ENCODE results near the gene DTNB.
A peak's percentile ranks its signal among the peaks of the same experiment; 100 is the strongest.
"Not testable (repeated sequence)": the region's sequence is repeated elsewhere in the genome, so short reads cannot be mapped to it uniquely, and the experiment has no call there.

The DTNB gene

DNA sequence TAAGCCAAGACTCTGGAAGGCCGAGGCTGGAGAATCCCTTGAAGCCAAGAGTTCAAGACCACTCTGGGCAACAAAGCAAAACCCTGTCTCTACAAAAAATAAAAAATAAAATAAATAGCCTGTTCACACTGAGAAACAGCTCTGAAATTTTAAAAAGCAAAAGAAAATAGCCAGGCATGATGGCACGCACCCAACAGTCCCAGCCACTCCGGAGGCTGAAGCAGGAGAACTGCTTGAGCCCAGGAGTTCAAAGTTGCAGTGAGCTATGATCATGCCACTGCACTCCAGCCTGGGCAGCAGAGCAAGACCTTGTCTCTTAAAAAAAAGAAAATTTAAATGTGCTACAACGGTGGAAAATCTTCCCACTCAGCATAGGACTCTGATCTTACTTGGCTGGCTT is 52.7 kb downstream of the DTNB start:
- DNase-seq: no peak

DNA sequence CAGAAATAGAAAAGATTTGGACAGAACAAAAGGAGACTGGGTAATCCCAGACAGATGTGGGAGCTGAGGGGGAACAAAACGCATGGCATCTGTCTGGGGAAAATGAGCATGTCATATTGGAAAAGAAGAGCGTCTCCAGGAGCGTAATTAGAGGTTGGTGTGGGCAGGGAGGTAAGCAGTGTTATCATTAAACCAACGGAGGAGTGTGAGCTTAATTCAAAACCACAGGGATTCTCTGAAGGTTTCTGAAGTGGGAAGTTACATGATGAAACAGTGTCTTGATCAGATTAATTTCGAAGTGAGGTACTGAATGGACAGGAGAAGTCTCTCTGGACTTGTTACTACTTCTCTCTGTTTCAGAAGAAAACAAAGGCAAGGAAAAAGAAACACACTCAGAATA is 53.3 kb downstream of the DTNB start:
- DNase-seq: no peak

DNA sequence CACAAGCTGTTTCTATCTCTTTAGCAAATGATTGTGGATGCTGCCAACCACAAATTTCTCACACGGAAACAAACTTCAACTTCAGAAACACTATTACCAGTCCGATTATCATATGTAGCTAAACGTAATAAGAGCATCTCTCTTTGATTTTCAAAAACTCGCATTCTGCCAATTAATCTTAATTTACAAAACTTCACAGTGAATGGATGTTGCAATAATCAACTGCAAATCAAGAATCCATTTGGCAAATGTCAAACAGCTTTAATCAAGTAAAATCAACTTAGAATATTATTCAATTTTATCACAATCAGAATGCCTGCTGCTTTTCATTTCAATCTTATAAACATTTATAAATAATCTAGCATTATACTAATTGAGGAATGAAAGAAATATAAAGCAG is 54.2 kb downstream of the DTNB start:
- DNase-seq: no peak

DNA sequence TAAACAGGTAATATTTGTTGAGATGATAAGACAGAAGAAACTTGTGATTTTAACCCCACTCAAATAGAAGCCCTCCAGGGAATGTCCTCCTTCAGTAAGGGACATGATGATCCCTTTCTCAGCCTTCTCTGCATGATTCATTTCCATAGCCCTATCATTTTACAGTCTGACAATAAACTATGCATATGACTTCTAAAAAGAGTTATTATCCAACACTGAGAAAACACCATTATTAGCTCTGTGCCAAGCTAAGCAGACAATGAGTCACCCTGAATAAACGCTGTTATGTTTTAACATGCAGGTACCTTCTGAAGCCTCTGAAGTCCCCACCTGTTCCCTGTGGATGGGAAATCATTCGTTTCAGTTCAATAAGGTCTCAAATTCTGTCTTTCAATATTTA is 54.7 kb downstream of the DTNB start:
- DNase-seq: peak; percentile 73

DNA sequence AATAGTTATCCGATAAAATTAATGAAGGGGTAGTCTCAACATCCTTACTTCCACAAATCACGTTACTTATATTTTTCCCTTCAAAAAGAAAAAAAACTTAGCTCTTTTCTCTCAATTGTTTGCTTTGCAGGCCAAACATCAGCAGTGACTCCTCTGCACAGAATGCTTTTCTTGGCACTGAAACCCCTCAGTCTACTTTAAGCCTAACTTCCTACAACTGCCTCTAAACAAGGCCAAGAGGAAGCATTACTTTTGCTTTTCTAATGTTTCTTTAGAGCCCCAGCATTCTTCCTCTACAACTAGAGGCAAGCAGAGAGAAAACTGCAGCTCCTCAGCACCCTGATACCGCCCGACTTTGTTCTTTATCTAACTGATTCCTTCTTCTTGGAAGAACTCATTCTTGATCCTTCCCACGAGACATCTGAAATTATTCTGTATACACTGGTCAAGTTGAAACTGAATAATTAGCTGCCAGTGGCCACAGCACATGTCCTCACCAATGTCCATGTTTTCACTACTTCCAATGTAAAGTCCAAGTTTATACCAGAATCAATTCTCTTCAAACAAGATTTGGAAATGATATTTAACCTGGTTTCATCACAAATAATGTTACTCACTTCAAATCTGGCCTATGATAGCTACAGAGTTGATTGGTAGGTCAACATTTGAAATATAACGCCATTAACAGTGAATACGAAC is 55.3 kb downstream of the DTNB start:
- peak; percentile 81 for DNase-seq

DNA sequence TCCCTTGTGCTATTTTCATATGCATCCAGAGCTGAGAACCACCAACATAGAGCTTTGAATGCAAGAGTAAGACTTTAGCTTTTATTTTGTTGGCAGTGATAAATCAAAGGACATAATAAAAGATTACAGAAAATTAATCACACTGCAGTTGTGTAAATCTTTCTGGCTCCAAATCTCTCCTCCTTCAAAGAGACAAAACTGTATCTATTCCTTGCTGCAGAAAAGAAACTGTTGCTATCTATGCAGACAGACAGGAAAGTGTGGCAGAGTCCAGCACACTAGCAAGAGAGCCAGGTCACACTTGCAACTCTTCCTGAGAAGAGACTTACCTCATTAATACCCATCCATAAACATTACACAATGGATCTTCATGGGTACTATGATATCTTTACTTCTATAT is 57.5 kb downstream of the DTNB start:
- DNase-seq: no peak

DNA sequence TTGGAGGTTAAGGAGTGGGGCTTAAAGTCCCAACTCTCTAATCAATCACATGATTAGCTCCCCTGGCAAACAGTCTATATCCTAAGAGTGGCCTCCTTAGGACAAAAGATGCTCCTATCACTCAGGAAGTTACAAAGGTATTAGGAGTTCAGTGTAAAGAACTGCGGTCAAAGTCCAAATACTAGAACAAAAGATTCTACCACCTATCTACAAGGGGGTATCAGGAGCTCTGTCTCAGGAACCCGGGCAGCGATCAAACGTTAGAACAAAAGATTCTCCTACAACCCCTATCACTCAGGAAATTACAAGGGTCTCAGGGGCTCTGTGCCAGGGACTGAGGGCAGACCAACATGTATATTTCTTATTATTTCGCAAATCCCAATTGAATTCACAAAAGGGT is 58.0 kb downstream of the DTNB start:
- DNase-seq: no peak

DNA sequence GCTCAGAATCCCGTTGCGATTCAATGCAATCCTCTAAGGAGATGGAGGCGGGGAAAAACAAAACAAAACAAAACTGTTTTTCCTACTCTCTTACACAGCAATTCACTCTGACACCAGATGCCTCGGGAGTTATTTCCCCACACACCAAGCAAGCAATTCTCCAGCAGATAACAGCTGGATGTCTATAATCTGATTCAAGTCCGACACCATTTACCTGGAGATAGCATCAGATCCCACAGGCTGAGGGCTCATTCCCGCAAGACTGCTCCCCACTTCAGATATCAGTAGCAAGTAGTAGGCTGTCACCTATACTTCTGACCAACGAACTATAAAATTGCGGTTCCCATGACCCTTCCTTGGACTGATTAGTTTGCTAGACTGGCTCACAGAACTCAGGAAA is 58.7 kb downstream of the DTNB start:
- no peak for DNase-seq

DNA sequence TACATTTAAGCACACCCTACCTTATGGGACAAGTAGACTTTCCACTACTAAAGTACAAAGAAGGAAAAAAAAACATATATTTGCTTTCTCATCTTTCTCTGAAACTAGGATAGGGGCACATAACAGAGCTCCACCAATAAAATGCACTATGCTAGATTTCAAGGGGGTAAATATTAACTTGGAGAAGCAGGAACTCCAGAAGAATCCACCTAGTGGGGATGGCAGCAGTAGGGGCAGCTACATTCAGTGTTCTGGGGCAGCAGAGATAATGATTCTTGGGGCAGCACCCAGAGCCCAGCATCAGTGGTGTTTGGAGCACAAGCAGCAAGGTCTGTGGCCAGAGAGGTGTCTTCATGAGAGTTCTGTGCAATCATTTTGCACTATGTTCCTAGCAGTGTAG is 64.7 kb downstream of the DTNB start:
- DNase-seq: no peak

DNA sequence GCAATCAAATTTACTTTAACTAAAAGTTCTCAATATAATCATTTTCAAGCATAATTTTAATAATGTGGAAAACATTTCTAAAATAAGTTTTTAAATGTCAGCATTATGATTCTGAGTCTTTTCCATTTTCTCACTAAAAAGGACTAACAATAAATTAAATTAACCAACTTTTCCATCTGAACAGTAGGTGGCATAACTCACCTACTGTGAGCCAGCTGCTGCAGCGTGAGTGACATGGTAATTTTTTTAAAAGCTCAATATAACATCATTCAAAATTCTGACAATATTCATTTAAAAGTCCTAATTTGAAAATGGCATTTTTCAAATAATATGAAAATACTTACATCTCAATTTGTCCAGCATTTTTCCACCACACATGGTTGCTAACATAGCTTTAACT is 66.5 kb downstream of the DTNB start:
- peak; percentile 26 for DNase-seq

DNA sequence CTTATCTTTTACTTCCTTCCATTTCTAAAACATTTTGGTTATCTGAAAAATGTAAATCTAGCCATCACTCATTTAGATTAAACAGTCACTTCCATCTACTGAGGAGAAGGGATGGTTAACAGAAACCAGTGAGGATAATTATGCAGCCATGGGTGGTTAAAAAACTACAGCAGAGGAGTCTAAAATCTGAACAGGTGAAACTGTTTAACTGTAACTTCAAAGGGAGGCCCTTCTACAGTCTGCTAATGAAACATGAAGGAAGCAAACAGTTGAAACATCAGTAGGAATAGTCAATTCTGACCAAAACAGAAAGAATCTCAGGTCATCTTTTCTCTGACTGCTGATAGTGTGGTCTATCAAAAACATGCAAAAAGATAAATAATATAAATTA is 71.0 kb downstream of the DTNB start:
- DNase-seq: no peak

DNA sequence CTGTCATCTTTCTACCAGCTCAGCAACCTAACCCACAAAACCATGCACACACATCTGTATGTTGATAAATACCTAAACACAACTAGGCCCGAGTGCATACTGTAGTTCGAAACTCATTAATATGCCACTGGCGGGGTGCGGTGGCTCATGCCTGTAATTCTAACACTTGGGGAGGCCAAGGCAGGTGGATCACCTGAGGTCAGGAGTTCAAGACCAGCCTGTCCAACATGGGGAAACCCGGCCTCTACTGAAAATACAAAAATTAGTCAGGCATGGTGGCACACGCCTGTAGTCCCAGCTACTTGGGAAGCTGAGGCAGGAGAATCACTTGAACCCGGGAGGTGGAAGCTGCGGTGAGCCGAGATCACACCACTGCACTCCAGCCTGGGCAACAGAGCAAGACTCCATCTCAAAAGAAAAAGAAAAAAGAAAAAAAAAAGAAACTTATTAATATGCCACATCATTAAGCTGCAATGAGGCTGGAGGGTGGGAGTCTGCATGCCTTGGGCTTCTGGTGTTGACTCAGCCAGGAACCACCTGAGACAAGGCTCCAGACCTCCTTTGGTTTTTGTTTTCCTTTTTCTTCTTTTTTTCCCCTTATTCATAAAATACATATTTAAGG is 71.6 kb downstream of the DTNB start:
- not testable (repeated sequence) for DNase-seq

DNA sequence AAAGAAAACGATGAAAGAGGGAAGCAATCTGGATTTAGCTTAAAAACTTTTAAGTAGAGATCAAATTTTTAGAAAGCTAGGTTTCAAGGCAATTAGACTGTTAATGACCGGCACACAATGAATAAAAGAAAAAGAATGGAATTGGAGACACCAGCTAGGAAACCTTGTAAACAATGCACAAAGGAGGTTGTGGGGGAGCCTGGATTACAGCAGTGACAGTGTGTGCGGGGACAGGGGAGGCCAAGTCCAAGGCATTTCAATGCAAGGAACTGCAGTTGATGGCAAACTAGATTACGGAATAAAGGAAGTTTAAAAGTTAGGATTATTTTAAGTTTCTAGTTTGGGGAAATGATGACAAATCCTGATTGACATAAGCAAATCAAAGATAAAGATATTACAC is 74.5 kb downstream of the DTNB start:
- DNase-seq: no peak

DNA sequence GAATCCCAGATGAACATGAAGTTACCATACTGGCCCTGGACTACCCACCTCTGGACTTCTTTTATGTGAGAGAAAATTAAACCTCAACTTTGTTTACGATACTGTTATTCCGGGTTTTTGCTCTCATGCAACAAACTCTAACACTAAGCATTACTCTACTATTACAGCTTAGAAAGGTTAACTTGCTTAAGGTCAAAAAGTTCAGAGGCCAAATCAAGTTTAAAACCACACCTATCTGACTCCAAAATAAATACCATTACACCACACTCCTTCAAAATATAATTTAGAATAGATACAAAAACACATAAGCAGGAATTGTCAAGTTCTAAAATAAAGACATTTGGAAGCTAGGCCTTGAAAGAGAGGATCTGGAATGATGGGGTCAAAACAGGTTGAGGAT is 75.0 kb downstream of the DTNB start:
- DNase-seq: no peak

DNA sequence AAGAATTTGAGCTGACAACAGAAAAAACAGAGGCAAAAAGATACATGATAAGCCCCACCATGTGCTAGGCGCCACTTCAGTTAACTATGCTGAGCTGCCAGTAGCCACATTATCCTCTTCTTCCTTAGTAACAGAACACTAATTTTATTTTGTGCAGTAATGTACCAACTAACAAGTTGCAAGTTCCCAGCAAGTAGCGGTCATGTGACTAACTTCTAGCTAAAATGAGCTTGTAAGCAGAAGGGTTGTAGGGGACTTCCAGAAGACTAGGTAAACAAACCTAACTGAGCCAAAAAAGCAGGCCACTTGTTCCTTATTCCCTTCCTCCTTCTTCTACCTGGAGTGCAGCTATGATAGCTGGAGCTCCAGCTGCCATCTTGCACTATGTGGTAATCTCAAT is 75.5 kb downstream of the DTNB start:
- no peak for DNase-seq

DNA sequence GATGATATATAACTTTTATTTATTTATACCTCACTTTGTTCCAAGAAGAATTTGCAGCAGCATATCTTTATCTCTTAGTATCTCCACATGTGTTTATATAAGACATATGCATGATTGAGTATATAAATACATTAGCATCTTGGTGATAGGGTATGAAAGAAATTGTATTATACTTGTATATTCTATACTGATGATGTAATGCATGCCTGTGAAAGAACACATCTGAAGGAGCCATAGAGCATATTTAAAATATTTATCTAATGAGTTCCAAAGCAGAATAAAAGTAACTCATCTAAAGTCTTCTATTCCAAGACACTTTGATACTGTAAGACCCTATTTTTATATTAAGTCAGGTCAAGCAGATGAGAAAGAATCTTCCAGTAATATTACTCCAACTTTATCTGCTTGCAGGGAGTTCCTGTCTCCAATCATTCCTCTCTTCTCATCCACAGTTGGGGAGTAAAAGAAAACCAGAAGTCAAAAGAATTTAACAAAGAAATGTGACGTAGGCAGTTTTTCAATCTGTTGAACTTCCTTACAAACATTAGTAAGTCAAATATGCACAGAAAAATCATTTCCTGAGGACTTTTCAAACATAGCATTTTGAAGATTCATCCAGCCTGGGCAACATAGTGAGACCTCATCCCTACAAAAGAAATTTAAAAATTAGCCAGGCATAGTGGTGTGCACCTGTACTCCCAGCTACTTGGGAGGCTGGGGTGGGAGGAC is 76.7 kb downstream of the DTNB start:
- peak; percentile 29 for DNase-seq

DNA sequence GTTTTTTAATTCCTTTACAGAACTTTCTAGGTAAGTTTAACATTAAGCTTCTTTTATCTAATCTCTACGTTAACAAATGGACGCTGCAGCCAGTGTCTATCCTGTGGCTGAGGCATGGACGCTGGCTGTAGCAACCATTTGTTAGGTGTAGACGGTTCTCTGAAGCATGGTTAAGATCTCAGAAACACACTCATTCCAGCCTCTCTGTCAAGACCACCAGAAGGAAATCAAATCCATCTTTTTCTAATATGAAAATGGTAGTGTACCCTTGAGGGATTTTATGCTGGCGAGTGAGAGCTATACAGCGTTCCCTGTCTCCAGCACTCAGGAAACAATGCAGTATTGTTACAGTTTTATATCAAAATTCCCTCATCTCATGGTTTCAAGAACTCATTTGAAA is 78.0 kb downstream of the DTNB start:
- DNase-seq: no peak

DNA sequence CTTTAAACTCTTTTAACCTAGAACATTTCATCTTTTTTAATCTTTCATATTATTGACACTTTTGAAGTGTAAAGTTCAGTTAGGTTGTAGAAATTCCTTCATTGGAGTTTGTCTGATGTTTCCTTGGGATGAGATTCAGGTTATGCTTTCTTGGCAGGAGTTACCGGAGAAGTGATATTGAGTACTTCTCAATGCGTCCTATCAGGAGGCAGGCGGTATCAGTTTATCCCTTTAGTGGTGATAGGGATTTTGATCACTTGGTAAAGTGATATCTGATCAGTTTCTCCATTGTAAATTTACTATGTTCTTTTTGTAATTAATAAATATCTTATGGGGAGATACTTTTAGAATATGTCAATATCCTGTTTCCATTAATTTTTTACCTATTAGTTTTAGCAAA is 78.4 kb downstream of the DTNB start:
- DNase-seq: no peak

DNA sequence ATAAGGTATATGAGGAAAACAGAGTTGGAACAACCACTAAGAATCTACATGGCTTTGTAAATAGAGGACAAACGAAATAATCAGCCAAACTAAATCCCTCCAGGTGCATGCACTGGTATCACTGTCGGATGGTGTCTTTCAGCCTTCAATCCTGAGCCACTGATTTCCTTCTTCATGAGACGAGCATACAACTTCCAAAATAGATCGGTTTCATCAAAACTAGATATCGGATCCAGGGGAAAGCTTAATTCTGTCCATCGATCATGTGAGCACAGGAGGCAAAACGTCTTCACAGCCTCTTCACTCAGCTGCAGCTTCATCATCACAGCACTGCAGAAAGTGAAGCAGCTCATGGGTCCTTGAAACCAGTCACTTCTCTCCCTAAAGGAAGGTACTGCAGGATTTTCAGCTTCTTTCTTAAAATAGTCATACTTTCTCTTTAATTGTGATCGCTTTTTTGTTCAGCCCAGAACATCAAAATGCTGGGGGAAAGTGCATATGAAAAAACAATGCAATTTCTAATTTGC is 80.5 kb downstream of the DTNB start:
- DNase-seq: no peak

DNA sequence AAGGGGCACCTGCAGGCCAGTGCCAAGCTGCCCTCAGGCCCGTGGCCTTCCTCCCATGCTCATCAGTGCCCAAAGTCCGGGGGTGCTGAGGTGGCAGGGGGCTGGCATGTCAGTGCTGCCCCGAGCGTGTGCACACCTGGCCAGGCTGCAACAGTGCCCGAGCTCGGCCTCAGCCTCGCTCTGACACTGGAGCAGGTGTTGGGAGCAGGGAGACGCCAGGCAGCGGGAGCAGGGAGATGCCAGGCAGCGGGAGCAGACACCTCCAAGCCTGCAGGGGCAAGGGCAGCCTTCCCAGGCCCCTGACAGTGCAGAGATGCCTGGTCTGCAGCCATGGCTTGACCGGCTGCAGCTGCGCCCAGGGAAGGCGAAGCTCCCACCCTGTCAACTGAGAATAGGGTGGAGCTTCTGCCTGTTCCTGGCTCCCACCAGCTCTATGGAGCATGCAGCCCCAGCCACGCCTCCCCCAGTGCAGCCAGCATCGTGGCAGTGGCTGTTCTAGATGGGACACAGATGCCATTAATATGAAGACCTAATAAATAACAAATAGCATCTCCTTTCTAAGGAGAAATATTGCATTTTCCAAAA is 82.4 kb downstream of the DTNB start:
- DNase-seq: no peak

DNA sequence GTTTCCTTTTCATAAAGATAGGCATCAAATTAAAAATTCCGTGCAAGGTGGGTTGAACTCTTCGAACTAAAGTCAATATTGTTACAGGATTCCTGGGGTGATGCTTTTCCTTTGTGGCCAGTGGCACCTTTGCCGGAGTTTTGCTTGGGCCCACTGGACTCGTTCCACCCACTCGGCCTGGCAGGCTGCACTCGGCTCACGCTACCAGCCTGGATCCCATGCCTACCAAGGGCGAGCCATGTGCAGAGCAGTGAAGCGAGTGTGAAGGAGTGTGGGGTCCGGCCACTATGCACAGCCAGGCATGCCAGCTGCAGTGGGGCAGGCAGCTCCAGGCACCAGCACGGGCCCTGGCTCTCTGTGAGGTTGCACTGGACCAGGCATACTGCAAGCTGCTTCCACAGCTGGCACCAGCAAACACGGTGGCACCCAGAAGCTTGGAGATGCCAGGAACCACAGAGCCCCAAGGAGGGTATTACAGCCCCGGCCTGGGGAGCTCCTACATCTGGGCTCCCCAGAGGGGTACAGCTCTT is 83.6 kb downstream of the DTNB start:
- DNase-seq: no peak

DNA sequence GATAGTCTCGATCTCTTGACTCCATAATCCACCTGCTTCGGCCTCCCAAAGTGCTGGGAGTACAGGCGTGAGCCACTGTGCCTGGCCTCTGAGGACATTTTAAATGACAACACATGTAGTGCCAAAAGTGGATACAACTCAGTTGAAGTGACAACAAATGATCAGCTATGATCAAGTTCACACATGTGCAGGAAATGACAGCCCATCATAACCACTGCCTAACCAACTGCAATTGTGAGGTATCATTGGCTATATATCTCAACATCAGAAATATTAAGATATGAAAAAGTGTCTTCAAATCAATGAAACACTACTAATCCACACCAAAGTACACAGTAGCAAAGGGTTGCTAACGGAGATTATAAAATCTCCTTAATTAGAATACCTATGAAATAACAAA is 84.8 kb downstream of the DTNB start:
- DNase-seq: no peak

DNA sequence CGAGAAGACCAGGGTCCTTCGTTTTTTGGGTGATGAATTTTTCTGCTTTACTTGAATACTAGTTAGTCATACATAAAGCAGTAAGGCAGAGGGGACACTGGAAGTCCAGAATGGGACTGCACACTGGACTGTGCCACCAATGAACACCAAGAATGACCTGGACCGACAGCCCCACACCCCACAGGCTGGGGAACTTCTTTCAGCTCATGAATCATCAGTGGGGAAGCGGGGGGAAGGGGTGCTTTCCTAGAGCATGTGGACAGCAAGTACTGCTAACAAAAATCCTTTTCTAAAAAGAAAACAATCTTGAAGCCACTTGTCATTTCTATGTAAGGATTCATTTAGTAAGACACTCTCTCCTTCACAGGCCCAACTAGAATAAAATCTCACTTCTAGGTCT is 86.0 kb downstream of the DTNB start:
- DNase-seq: peak; percentile 60

DNA sequence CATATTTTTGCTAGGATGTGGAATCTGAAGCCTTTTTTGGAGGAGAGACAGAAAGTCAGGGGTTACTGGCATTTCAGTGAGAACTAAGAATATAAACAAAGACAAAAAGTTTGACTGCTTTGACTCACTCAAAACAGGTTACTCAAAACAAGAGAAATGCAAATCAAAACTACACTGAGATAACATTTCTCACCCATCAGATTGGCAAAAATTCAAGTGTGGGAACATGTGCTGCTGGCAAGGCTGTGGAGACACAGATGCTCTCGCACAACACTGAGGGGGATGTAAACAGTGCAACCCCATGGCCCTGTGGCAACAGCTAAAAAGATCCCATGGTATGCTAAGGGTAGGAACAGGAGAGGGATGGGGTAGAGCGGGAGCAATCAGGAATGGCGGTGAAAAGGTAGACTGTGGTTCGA is 86.6 kb downstream of the DTNB start:
- peak; percentile 26 for DNase-seq

Data from fibroblast of skin of right biceps (primary cell).